NB4 (cell line): ENCODE results near the gene GABBR2.

Experiments
- DNase-seq: peaks from one replicate; pipeline ENCODE4 v3.0.0; 2010; ENCODE audit warnings: low read depth
- H3K4me3 ChIP-seq: one replicate; pipeline ENCODE4 v1.5.1; 2011; ENCODE audit warnings: mild to moderate bottlenecking, low read depth, low read length, moderate library complexity
- CTCF ChIP-seq: IDR thresholded peaks from one replicate; pipeline ENCODE4 v1.5.1; 2012; ENCODE audit warnings: low read depth, low read length
- MYC ChIP-seq: IDR thresholded peaks from 2 replicates; pipeline ENCODE4 v1.6.1; 2011; ENCODE audit warnings: low read depth, low read length
- POLR2A ChIP-seq: IDR thresholded peaks from 2 replicates; pipeline ENCODE4 v1.6.1; 2011; ENCODE audit warnings: mild to moderate bottlenecking; ENCODE audit not compliant: insufficient read length; ENCODE audit errors: extremely low read depth
- TF ChIP-seq, protein P1 (sequence below): IDR thresholded peaks from 2 replicates; pipeline ENCODE4 v1.6.1; 2011; ENCODE audit warnings: low read depth, low read length

Gene GABBR2

DNA sequence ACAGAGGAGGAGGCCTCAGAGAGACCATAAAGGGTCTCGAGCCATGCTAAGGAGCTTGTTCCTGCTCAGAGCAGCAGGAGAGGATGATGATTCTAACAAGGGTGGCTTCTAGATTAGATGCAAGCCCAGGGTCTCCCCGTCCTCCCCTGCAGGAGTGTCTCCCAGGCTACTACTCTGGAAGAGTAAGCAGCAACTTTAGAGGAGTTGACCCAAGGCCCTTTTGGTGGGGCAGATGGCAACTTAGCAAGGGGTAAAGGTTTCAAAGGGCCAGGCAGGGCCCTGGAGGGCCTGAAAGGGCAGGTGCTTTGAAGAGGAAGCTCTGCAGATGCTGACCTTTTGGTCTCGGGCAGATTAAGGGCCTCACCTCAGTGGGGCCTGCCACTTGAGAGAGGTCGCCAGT, 174.9 kb downstream of the GABBR2 start:
- no peak overlapping the region for H3K4me3 ChIP-seq
- no peak for DNase-seq
- no peak for TF ChIP-seq CTCF

DNA sequence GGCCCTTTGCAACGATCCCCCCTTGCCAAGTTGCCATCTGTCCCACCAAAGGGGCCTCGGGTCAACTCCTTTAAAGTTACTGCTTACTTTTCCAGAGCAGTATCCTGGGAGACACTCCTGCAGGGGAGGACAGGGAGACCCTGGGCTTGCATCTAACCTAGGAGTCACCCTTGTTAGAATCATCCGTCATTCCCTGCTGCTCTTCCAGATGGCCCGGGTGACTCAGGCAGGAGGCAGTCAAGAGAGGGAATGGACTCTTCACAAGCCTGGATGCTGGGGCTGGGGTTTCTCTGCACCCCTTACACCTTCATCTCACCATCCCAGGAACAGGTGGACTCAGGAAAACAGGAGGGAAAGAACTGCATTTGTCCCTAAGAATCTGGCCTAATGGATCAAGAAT, 175.6 kb downstream of the GABBR2 start:
- H3K4me3 ChIP-seq = no peak overlapping the region
- TF ChIP-seq, protein P1, sequence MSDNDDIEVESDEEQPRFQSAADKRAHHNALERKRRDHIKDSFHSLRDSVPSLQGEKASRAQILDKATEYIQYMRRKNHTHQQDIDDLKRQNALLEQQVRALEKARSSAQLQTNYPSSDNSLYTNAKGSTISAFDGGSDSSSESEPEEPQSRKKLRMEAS = no peak
- TF ChIP-seq CTCF (no peak), POLR2A (no peak), MYC (no peak)
- DNase-seq = no peak

GRCh38 chr9:98532574-98532973, 176.2 kb downstream of the GABBR2 start:
- no peak overlapping the region for H3K4me3 ChIP-seq
- TF ChIP-seq MYC (no peak), CTCF (no peak), POLR2A (no peak)
- TF ChIP-seq, protein P1 = no peak
- DNase-seq = no peak

DNA sequence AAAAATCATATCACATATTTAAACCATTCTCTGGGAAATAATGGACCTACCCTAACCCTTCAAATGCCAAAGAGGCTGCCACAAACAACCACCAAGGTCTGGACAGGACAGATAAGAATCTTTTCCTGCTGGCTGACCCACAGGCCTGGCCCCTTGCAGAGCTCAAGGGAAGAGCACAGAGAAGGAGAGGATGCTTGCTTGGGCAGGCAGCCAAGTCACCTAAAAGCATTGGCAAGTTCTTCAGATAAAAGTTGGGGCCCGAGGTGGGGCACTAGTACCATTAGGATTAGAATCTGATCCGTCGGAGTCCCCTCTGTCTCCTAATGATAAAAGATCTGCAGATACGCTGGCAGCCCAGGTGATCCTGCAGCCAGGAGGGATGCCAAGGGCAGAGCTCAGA, 176.6 kb downstream of the GABBR2 start:
- no peak for DNase-seq
- TF ChIP-seq CTCF (no peak), POLR2A (no peak), MYC (no peak)
- TF ChIP-seq, protein P1 = no peak
- H3K4me3 ChIP-seq = no peak overlapping the region

DNA sequence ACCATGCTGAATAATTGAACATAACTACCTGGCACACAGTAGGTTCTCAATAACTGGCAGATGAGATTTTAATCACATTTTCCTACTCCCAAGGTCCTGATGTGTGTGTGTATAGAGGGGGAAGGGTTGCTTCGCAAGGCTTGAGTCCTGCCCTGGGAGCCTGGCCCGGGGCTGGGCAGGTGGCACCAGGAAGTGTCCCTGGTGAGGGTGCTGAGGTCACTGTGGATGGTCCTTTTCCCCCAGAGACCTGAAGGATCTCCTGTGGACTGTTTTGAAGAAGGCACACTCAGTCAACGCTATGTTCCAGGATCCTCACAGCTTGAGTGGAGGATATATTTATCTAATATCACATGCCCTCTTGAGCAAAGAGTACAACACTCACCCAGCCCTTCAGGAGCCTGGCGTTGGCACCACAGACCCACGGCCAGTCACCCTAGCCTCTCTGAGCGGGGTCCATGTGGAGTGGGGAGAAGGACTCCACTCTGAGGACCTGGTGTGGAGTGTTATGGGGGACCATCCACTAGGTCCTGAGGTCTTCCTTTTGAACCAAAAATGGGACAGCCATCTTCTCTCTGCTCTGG, 177.8 kb downstream of the GABBR2 start:
- no peak for TF ChIP-seq CTCF
- TF ChIP-seq POLR2A = no peak
- TF ChIP-seq MYC = no peak
- TF ChIP-seq, protein P1 = no peak
- H3K4me3 ChIP-seq = no peak overlapping the region
- DNase-seq = no peak

DNA sequence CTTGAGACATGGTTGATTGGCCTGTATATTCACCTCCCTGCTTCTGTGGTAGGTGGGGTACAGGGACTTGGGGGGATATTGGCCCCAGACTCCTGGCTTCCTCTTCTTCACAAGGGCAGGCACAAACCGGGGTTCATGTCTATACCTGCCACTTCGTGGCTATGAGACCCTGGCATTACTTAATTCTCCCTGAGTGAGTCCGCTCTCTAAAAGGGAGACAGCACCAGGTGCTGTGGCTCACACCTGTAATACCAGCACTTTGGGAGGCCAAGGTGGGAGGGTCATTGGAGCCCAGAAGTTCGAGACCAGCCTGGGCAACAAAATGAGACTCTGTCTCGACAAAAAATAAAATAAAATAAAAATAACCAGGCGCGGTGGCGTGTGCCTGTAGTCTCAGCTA, 178.5 kb downstream of the GABBR2 start:
- TF ChIP-seq POLR2A (no peak), MYC (no peak), CTCF (no peak)
- TF ChIP-seq, protein P1 = no peak
- H3K4me3 ChIP-seq = no peak overlapping the region
- DNase-seq = no peak
